H9 (cell line): Measurements from ENCODE around the gene METTL9. TPM values are rescaled to one million over a fixed set of nuclear protein-coding genes. Genes with fewer than 3 reads are reported as not detected.

Experiments
- DNase-seq: peaks from one replicate; pipeline ENCODE4 v3.0.0-alpha.2; 2017
- H2AFZ ChIP-seq: one replicate; pipeline ENCODE4 v1.6.1; 2013; ENCODE audit warnings: mild to moderate bottlenecking, low read length, control low read depth, moderate library complexity
- H2AK5ac ChIP-seq: 2 replicates; pipeline ENCODE4 v1.6.1; 2013; ENCODE audit warnings: low read length, control low read depth, mixed read lengths; ENCODE audit not compliant: insufficient read length
- H2BK120ac ChIP-seq: one replicate; pipeline ENCODE4 v1.6.1; 2013; ENCODE audit warnings: low read depth, mild to moderate bottlenecking, low read length, control low read depth, inconsistent platforms; ENCODE audit not compliant: poor library complexity, severe bottlenecking
- H2BK12ac ChIP-seq: 2 replicates; pipeline ENCODE4 v1.6.1; 2013; ENCODE audit warnings: low read length, control low read depth, mixed read lengths, low read depth; ENCODE audit not compliant: insufficient read length
- H2BK15ac ChIP-seq: 2 replicates; pipeline ENCODE4 v1.6.1; 2013; ENCODE audit warnings: low read depth, low read length, control low read depth
- H2BK20ac ChIP-seq: one replicate; pipeline ENCODE4 v1.6.1; 2013; ENCODE audit warnings: low read depth, mild to moderate bottlenecking, low read length, control low read depth, inconsistent platforms; ENCODE audit not compliant: poor library complexity, severe bottlenecking
- H2BK5ac ChIP-seq: 2 replicates; pipeline ENCODE4 v1.6.1; 2013; ENCODE audit warnings: low read length, control low read depth, mixed read lengths; ENCODE audit not compliant: insufficient read length
- H3K14ac ChIP-seq: 2 replicates; pipeline ENCODE4 v1.6.1; 2013; ENCODE audit warnings: low read length, control low read depth; ENCODE audit not compliant: insufficient read depth
- H3K18ac ChIP-seq: 2 replicates; pipeline ENCODE4 v1.6.1; 2013; ENCODE audit warnings: low read depth, mild to moderate bottlenecking, mixed read lengths, low read length, control low read depth; ENCODE audit not compliant: insufficient read length
- H3K23ac ChIP-seq: 2 replicates; pipeline ENCODE4 v1.6.1; 2013; ENCODE audit warnings: low read length, control low read depth, mixed read lengths, low read depth; ENCODE audit not compliant: insufficient read length
- H3K23me2 ChIP-seq: 2 replicates; pipeline ENCODE4 v1.6.1; 2013; ENCODE audit warnings: low read depth, mild to moderate bottlenecking, mixed read lengths, low read length, control low read depth; ENCODE audit not compliant: insufficient read length, poor library complexity, severe bottlenecking
- H3K27ac ChIP-seq: 2 replicates; pipeline ENCODE4 v1.5.1; 2013; ENCODE audit warnings: low read length, control low read depth, mixed read lengths, low read depth; ENCODE audit not compliant: insufficient read length
- H3K27me3 ChIP-seq: 2 replicates; pipeline ENCODE4 v1.6.1; 2013; ENCODE audit warnings: low read length, control low read depth, inconsistent platforms; ENCODE audit not compliant: insufficient read depth
- H3K4ac ChIP-seq: 2 replicates; pipeline ENCODE4 v1.6.1; 2013; ENCODE audit warnings: low read depth, mild to moderate bottlenecking, control low read depth, inconsistent platforms, low read length, moderate library complexity
- H3K4me1 ChIP-seq: 2 replicates; pipeline ENCODE4 v1.6.1; 2013; ENCODE audit warnings: low read length, control low read depth, inconsistent platforms; ENCODE audit not compliant: insufficient read depth
- H3K4me2 ChIP-seq: 2 replicates; pipeline ENCODE4 v1.6.1; 2013; ENCODE audit warnings: low read length, control low read depth, mixed read lengths; ENCODE audit not compliant: insufficient read length, insufficient read depth
- H3K56ac ChIP-seq: 2 replicates; pipeline ENCODE4 v1.6.1; 2013; ENCODE audit warnings: low read depth, mild to moderate bottlenecking, mixed read lengths, low read length, control low read depth; ENCODE audit not compliant: insufficient read length
- H3K79me1 ChIP-seq: 2 replicates; pipeline ENCODE4 v1.6.1; 2013; ENCODE audit warnings: low read depth, mild to moderate bottlenecking, moderate library complexity, low read length, control low read depth, inconsistent platforms; ENCODE audit not compliant: insufficient read depth, poor library complexity, severe bottlenecking
- H3K79me2 ChIP-seq: 2 replicates; pipeline ENCODE4 v1.6.1; 2013; ENCODE audit warnings: low read length, control low read depth, inconsistent platforms; ENCODE audit not compliant: insufficient read depth
- H3K9ac ChIP-seq: 2 replicates; pipeline ENCODE4 v1.6.1; 2013; ENCODE audit warnings: low read length, control low read depth, mixed read lengths; ENCODE audit not compliant: insufficient read length; ENCODE audit errors: extremely low read depth
- H3K9me3 ChIP-seq: one replicate; pipeline ENCODE4 v1.6.1; 2013; ENCODE audit warnings: low read depth, low read length, inconsistent platforms; ENCODE audit not compliant: control insufficient read depth
- H3T11ph ChIP-seq: one replicate; pipeline ENCODE4 v1.6.1; 2013; ENCODE audit warnings: mild to moderate bottlenecking, low read length, control low read depth, inconsistent platforms
- H4K20me1 ChIP-seq: one replicate; pipeline ENCODE4 v1.6.1; 2013; ENCODE audit not compliant: control insufficient read depth, insufficient read length, insufficient read depth
- H4K5ac ChIP-seq: 2 replicates; pipeline ENCODE4 v1.6.1; 2013; ENCODE audit warnings: low read depth, mild to moderate bottlenecking, mixed read lengths, low read length, control low read depth; ENCODE audit not compliant: insufficient read length
- H4K8ac ChIP-seq: replicated peaks from 2 replicates; pipeline ENCODE4 v1.6.1; 2013; ENCODE audit warnings: low read length, control low read depth, mixed read lengths, low read depth; ENCODE audit not compliant: insufficient read length
- H4K91ac ChIP-seq: 2 replicates; pipeline ENCODE4 v1.6.1; 2013; ENCODE audit warnings: low read depth, mild to moderate bottlenecking, moderate library complexity, mixed read lengths, low read length, control low read depth; ENCODE audit not compliant: insufficient read length
- H3K27ac Mint-ChIP-seq, 3 experiments: 2 replicates in 2 of 3; 3 replicates in 1 of 3; pipeline ENCODE4 v1.8.0; 2020 to 2021; ENCODE audit warnings: mixed read lengths in 3 of 3, mild to moderate bottlenecking in 1 of 3, moderate library complexity in 1 of 3
- H3K27me3 Mint-ChIP-seq: 2 replicates; pipeline ENCODE4 v1.8.0; 2021; ENCODE audit warnings: low read depth, mild to moderate bottlenecking, moderate library complexity, mixed read lengths
- H3K36me3 Mint-ChIP-seq, 3 experiments: 2 replicates in 2 of 3; 3 replicates in 1 of 3; pipeline ENCODE4 v1.8.0; 2020 to 2021; ENCODE audit warnings: low read depth in 3 of 3, mixed read lengths in 3 of 3; ENCODE audit not compliant: insufficient read depth in 1 of 3
- H3K4me1 Mint-ChIP-seq, 2 experiments: 2 replicates each; pipeline ENCODE4 v1.8.0; 2020; ENCODE audit warnings: mixed read lengths in 2 of 2
- H3K4me3 Mint-ChIP-seq, 2 experiments: 2 replicates in 1 of 2; 3 replicates in 1 of 2; pipeline ENCODE4 v1.8.0; 2020 to 2021; ENCODE audit warnings: mild to moderate bottlenecking in 2 of 2, mixed read lengths in 2 of 2, moderate library complexity in 1 of 2
- H3K9me3 Mint-ChIP-seq, 2 experiments: 2 replicates in 1 of 2; 3 replicates in 1 of 2; pipeline ENCODE4 v1.8.0; 2020; ENCODE audit warnings: mild to moderate bottlenecking in 2 of 2, mixed read lengths in 2 of 2, moderate library complexity in 1 of 2
- CTCF ChIP-seq: fragments of 200-600 bp; sonication (generic); conservative IDR thresholded peaks from 3 replicates; pipeline ENCODE4 v1.8.0; 2021; ENCODE audit warnings: antibody characterized with exemption, mild to moderate bottlenecking
- WGBS: extraction: QIAGEN DNeasy Blood & Tissue Kit; methylation state at CpG from one replicate; pipeline ENCODE4 v1.1.7; 2013; ENCODE audit warnings: missing lambda C conversion rate, low lambda C conversion rate, mixed read lengths; ENCODE audit not compliant: insufficient read length; ENCODE audit errors: extremely low coverage; 5-methylcytosine and 5-hydroxymethylcytosine counted together
- total RNA-seq: library from RNA; stranded (reverse); gene quantifications from 2 replicates; pipeline ENCODE4 v1.2.1, GENCODE V29; 2021

Gene METTL9
- total RNA-seq, 1 experiment from 2014 or later: 108 TPM

- Histone ChIP-seq H2AFZ (no peak overlapping the region), H3K9me3 (no peaks in the 10 kb centered on the region), H3K4me1 (no peaks in the 10 kb centered on the region), H4K20me1 (no peaks in the 10 kb centered on the region), H2BK15ac (no peak overlapping the region), H3K4ac (no peak overlapping the region), H3K56ac (no peak overlapping the region), H4K8ac (no peak overlapping the region), H3K23ac (no peak overlapping the region), H3K27me3 (no peaks in the 10 kb centered on the region), H2AK5ac (no peak overlapping the region), H3K79me2 (no peaks in the 10 kb centered on the region), H3K23me2 (peaks cover 3% of the 10 kb centered on the region), H2BK5ac (no peak overlapping the region), H4K5ac (no peak overlapping the region), H2BK120ac (no peak overlapping the region), H2BK20ac (no peak overlapping the region), H3K18ac (no peak overlapping the region), H3K4me2 (no peak overlapping the region), H3K9ac (no peak overlapping the region), H3K79me1 (no peaks in the 10 kb centered on the region), H4K91ac (no peak overlapping the region), H3T11ph (no peak overlapping the region), H3K14ac (no peak overlapping the region), H3K27ac (no peak overlapping the region), H2BK12ac (no peak overlapping the region)
- Mint-ChIP-seq H3K4me1 (peaks cover 5 to 7% of the 10 kb centered on the region in 2 experiments), H3K27me3 (no peaks in the 10 kb centered on the region; the same call in 1 of the 2 replicates), H3K36me3 (no peaks in the 10 kb centered on the region), H3K4me3 (no peak overlapping the region), H3K27ac (peak overlapping the region in 1 of 3 experiments; percentile 17; a peak in 1 of 7 replicates), H3K9me3 (no peaks in the 10 kb centered on the region)
- DNase-seq: no peak
- no CpG with 5 or more reads among the region's 7 CpGs for WGBS
- TF ChIP-seq CTCF: no peak
Observed at GRCh38 chr16:21593530-21594289, 5.7 kb upstream of the METTL9 start.
